PC-3 (cell line): ENCODE results near the gene SMIM31. TPM values are rescaled to one million over a fixed set of nuclear protein-coding genes. Genes with fewer than 3 reads are reported as not detected.

Experiments used
- ATAC-seq: fragments of 200-7000 bp; cut with Tn5 transposase; 2 replicates; pipeline ENCODE4 v1.9.1; 2020; ENCODE audit warnings: mild to moderate bottlenecking, moderate library complexity
- BruUV-seq: library from RNA; stranded (reverse); fragments of 400-500 nt; replicated peaks from 2 replicates; lab custom pipeline; 2021; lab: Mats Ljungman, UMichigan
- CTCF ChIA-PET: fragments of 300-600 bp; sonication (Branson Sonifier 250); formaldehyde crosslinking; loops from one replicate; lab custom pipeline; 2022; ENCODE audit warnings: antibody characterized with exemption; lab: Charles Lee
- POLR2A ChIA-PET: fragments of 300-600 bp; sonication (Branson Sonifier 250); formaldehyde crosslinking; loops from one replicate; lab custom pipeline; 2022; ENCODE audit warnings: antibody characterized with exemption; ENCODE audit not compliant: unreplicated experiment; lab: Charles Lee
- DNase-seq: peaks from one replicate; pipeline ENCODE4 v3.0.0-alpha.2; 2015
- H2AFZ ChIP-seq: fragments of 300-600 bp; sonication (generic); 2 replicates; pipeline ENCODE4 v1.6.0; 2016; ENCODE audit warnings: antibody characterized with exemption, low read length
- H3F3A ChIP-seq: fragments of 300-600 bp; sonication (generic); one replicate; pipeline ENCODE4 v1.6.0; 2017; ENCODE audit warnings: antibody characterized with exemption, low read length, control low read depth, mild to moderate bottlenecking; ENCODE audit not compliant: unreplicated experiment
- H3K27ac ChIP-seq: fragments of 300-600 bp; sonication (generic); 2 replicates; pipeline ENCODE4 v1.5.1; 2016; ENCODE audit warnings: mild to moderate bottlenecking, low read length
- H3K27me3 ChIP-seq: fragments of 300-600 bp; sonication (generic); 2 replicates; pipeline ENCODE4 v1.6.1; 2016; ENCODE audit warnings: low read length, mixed read lengths
- H3K36me3 ChIP-seq: fragments of 300-600 bp; sonication (generic); 2 replicates; pipeline ENCODE4 v1.6.1; 2016; ENCODE audit warnings: low read depth, mixed run types, low read length, mixed read lengths
- H3K4me1 ChIP-seq: fragments of 300-600 bp; sonication (generic); 2 replicates; pipeline ENCODE4 v1.5.1; 2016; ENCODE audit warnings: low read length; ENCODE audit not compliant: insufficient read depth
- H3K4me2 ChIP-seq: fragments of 300-600 bp; sonication (generic); 2 replicates; pipeline ENCODE4 v1.6.0; 2016; ENCODE audit warnings: low read length
- H3K4me3 ChIP-seq: fragments of 300-600 bp; sonication (generic); 2 replicates; pipeline ENCODE4 v1.5.1; 2016; ENCODE audit warnings: mild to moderate bottlenecking, low read length, mixed read lengths
- H3K79me2 ChIP-seq: fragments of 300-600 bp; sonication (generic); 2 replicates; pipeline ENCODE4 v1.6.1; 2017; ENCODE audit warnings: low read length, mixed read lengths
- H3K9ac ChIP-seq: fragments of 300-600 bp; sonication (generic); 2 replicates; pipeline ENCODE4 v1.6.0; 2016; ENCODE audit warnings: mild to moderate bottlenecking, low read length
- H3K9me2 ChIP-seq: fragments of 300-600 bp; sonication (generic); replicated peaks from 2 replicates; pipeline ENCODE4 v1.6.1; 2016; ENCODE audit warnings: mixed run types, low read length, mixed read lengths
- H3K9me3 ChIP-seq: fragments of 300-600 bp; sonication (generic); 2 replicates; pipeline ENCODE4 v1.6.1; 2016; ENCODE audit warnings: low read length, mixed read lengths
- H4K20me1 ChIP-seq: fragments of 300-600 bp; sonication (generic); 2 replicates; pipeline ENCODE4 v1.6.1; 2016; ENCODE audit warnings: low read length, mixed read lengths
- CTCF ChIP-seq: fragments of 300-600 bp; sonication (generic); conservative IDR thresholded peaks from 2 replicates; pipeline ENCODE4 v1.5.1; 2017; ENCODE audit warnings: antibody characterized with exemption, low read depth, mild to moderate bottlenecking, low read length
- EZH2 ChIP-seq: fragments of 300-600 bp; sonication (generic); IDR thresholded peaks from one replicate; pipeline ENCODE4 v1.6.1; 2017; ENCODE audit warnings: antibody characterized with exemption, mild to moderate bottlenecking, low read length; ENCODE audit not compliant: unreplicated experiment
- EZH2phosphoT487 ChIP-seq: fragments of 300-600 bp; sonication (generic); IDR thresholded peaks from 2 replicates; pipeline ENCODE4 v1.6.1; 2018; ENCODE audit warnings: mild to moderate bottlenecking, antibody characterized with exemption, low read length, borderline replicate concordance
- intact Hi-C: fragments of 100-400 bp; cut with micrococcal nuclease; formaldehyde crosslinking; loops from 2 replicates; pipeline ENCODE4 v1.9.0; 2023
- total RNA-seq: library from RNA; depleted of rRNA; stranded (reverse); fragments of >200 nt; gene quantifications from 2 replicates; pipeline ENCODE4 v1.2.3, GENCODE V29; 2014

The SMIM31 gene
- total RNA-seq, 1 experiment from 2014 or later = not detected

DNA sequence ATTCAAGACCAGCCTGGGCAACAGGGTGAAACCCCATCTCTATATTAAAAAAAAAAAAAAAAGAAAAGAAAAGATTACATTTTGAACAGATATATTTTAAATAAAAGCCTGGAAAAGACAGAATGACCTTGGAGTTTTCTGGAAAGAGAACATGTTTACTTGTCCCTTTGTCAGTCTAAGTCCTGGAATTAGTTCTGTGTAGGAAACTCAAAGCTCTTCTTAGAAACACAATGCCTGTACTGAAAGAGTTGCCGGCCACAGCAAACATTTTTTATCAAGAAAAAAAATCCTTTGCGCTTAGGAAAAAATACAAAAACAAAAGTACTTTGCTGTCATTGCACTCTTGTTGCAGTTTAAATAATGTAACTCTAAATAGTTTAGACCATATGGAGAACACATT is 59.6 kb downstream of the SMIM31 start:
- H3K9me2 ChIP-seq = no peaks in the 10 kb centered on the region
- no peak overlapping the region for H3K27ac ChIP-seq
- no peak overlapping the region for H3K4me2 ChIP-seq
- DNase-seq (no peak), ATAC-seq (no peak)
- no peaks in the 10 kb centered on the region for H3K9me3 ChIP-seq
- BruUV-seq = no TSS peak
- no peak overlapping the region for H3K9ac ChIP-seq
- POLR2A ChIA-PET = no interaction called here
- H2AFZ ChIP-seq = no peak overlapping the region
- H3K27me3 ChIP-seq = no peaks in the 10 kb centered on the region; the same call in 1 of the 2 replicates
- no peaks in the 10 kb centered on the region for H3F3A ChIP-seq
- H3K36me3 ChIP-seq = no peaks in the 10 kb centered on the region
- no peaks in the 10 kb centered on the region for H3K4me1 ChIP-seq
- no peaks in the 10 kb centered on the region for H3K79me2 ChIP-seq
- intact Hi-C loops = no loop called here
- TF ChIP-seq CTCF (no peak), EZH2phosphoT487 (no peak), EZH2 (no peak)
- CTCF ChIA-PET = no interaction called here
- H4K20me1 ChIP-seq = no peaks in the 10 kb centered on the region
- H3K4me3 ChIP-seq = no peak overlapping the region

DNA sequence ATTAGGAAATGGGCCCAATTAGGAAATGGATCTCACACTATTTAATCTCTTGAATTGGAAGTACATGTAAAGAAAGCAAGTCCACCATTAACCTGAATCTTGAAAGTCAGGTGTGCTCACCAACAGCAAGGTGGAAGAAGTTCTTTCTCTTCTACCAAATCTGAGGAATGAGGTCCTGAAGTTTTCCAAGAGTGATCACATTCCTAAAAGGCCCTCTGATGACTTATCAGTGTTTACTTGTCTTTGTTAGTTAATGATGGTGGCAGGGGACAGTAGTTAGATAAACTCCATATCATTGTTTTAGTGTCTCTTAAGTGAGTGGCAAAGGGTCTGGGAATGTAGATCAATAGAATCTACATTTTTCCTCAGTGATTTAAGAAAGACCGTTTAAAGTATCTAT is 61.8 kb downstream of the SMIM31 start:
- H4K20me1 ChIP-seq = no peaks in the 10 kb centered on the region
- intact Hi-C loops = no loop called here
- no peak overlapping the region for H3K27ac ChIP-seq
- no peak for TF ChIP-seq EZH2phosphoT487
- TF ChIP-seq EZH2 = no peak
- TF ChIP-seq CTCF = no peak
- no peak overlapping the region for H3K4me3 ChIP-seq
- no peaks in the 10 kb centered on the region for H3K79me2 ChIP-seq
- H3K9me2 ChIP-seq = no peaks in the 10 kb centered on the region
- H3F3A ChIP-seq = no peaks in the 10 kb centered on the region
- ChIA-PET POLR2A (no interaction called here), CTCF (no interaction called here)
- H3K9ac ChIP-seq = no peak overlapping the region
- no peaks in the 10 kb centered on the region for H3K4me1 ChIP-seq
- no peaks in the 10 kb centered on the region for H3K9me3 ChIP-seq
- BruUV-seq = no TSS peak
- 0 out of 2 replicates have a peak, but pooled peaks cover 3% of the 10 kb centered on the region for H3K27me3 ChIP-seq
- ATAC-seq (no peak), DNase-seq (no peak)
- H3K4me2 ChIP-seq = no peak overlapping the region
- no peaks in the 10 kb centered on the region for H3K36me3 ChIP-seq
- no peak overlapping the region for H2AFZ ChIP-seq

DNA sequence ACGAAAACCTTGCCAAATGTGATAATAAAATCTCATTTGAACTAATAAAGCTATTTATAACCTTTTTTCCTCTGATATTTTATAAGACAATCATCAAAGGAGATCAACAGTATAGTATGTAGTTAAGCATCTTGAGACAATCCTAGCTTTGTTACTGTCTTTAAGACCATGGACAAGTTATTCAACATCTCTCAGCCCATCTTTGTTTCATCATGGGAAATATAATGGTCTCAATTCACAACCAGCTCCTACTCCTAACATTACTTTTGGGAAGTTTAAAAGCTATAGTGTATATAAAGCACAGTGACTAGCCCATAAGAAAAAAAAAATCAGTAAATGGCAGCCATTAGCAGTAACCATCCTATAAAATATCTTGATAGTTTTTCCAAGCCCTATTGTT is 65.4 kb downstream of the SMIM31 start:
- intact Hi-C loops = no loop called here
- TF ChIP-seq CTCF (no peak), EZH2 (no peak), EZH2phosphoT487 (no peak)
- Histone ChIP-seq H3K4me3 (no peak overlapping the region), H3K36me3 (no peaks in the 10 kb centered on the region), H3K4me1 (no peaks in the 10 kb centered on the region), H3K79me2 (no peaks in the 10 kb centered on the region), H2AFZ (no peak overlapping the region), H3K27me3 (0 out of 2 replicates have a peak, but pooled peaks cover 3% of the 10 kb centered on the region), H3K27ac (no peak overlapping the region), H3K9me2 (no peaks in the 10 kb centered on the region), H3K9ac (no peak overlapping the region), H3K4me2 (no peak overlapping the region), H3F3A (no peaks in the 10 kb centered on the region), H4K20me1 (no peaks in the 10 kb centered on the region), H3K9me3 (no peaks in the 10 kb centered on the region)
- DNase-seq = no peak
- CTCF ChIA-PET = interaction anchor here (0.6 kb wide), 1 partner anchor 272 kb away, joined by 3 read pairs; no protein-coding TSS in a partner anchor
- POLR2A ChIA-PET = no interaction called here
- no TSS peak for BruUV-seq
- ATAC-seq = no peak
